NCI-H2081 (cell line): Measurements from ENCODE around the gene MMAA.
"Not testable (repeated sequence)": the region's sequence is repeated elsewhere in the genome, so short reads cannot be mapped to it uniquely, and the experiment has no call there.

Experiments used
- DNase-seq, 2 experiments: peaks; one replicate each; lab custom pipeline; 2025; lab: John Stamatoyannopoulos, UW

Gene MMAA

GRCh38 chr4:145635117-145635516 lies 15.9 kb downstream of the MMAA start:
- no peak for DNase-seq

- DNase-seq, result no peak
These were observed 16.4 kb downstream of the MMAA start for GRCh38 chr4:145635630-145636029.

GRCh38 chr4:145639186-145639698 lies 20.1 kb downstream of the MMAA start:
- DNase-seq, result no peak

- not testable (repeated sequence) for DNase-seq
These were observed 21.1 kb downstream of the MMAA start for GRCh38 chr4:145640236-145640635.

GRCh38 chr4:145643295-145643694 lies 24.1 kb downstream of the MMAA start:
- DNase-seq, result no peak

GRCh38 chr4:145644699-145645098 lies 25.5 kb downstream of the MMAA start:
- DNase-seq, result peak in 1 of 2 experiments; percentile 28

- DNase-seq, result no peak
These were observed 37.0 kb downstream of the MMAA start for GRCh38 chr4:145656156-145656555.

- no peak for DNase-seq
These were observed 40.9 kb downstream of the MMAA start for GRCh38 chr4:145660064-145660463.

GRCh38 chr4:145663194-145663593 lies 44.0 kb downstream of the MMAA start:
- DNase-seq, result no peak

- no peak for DNase-seq
These were observed 46.6 kb downstream of the MMAA start for GRCh38 chr4:145665773-145666172.

GRCh38 chr4:145670422-145670821 lies 51.2 kb downstream of the MMAA start:
- DNase-seq, result no peak

- peak; percentile 31 to 74 for DNase-seq
These were observed 60.3 kb downstream of the MMAA start for GRCh38 chr4:145679520-145679919.

- DNase-seq, result peak in 1 of 2 experiments; percentile 52
These were observed 60.8 kb downstream of the MMAA start, which contains the start of gene C4orf51 for GRCh38 chr4:145679991-145680455. Gene C4orf51 (plus strand): TSS chr4:145680146. CDS start chr4:145680204, 58 bp downstream.

- DNase-seq, result no peak
These were observed 61.7 kb downstream of the MMAA start for GRCh38 chr4:145680902-145681301.

- no peak for DNase-seq
These were observed 62.3 kb downstream of the MMAA start for GRCh38 chr4:145681518-145681917.

- DNase-seq, result no peak
These were observed 62.8 kb downstream of the MMAA start for GRCh38 chr4:145681956-145682355.

GRCh38 chr4:145686991-145687390 lies 67.8 kb downstream of the MMAA start:
- no peak for DNase-seq

GRCh38 chr4:145690610-145691009 lies 71.4 kb downstream of the MMAA start:
- DNase-seq, result no peak

- DNase-seq, result not testable (repeated sequence)
These were observed 72.2 kb downstream of the MMAA start for GRCh38 chr4:145691416-145691815.

- peak; percentile 31 to 60 for DNase-seq
These were observed 75.7 kb downstream of the MMAA start for GRCh38 chr4:145694929-145695328.

GRCh38 chr4:145697332-145697731 lies 78.1 kb downstream of the MMAA start:
- DNase-seq, result no peak

GRCh38 chr4:145698507-145698906 lies 79.3 kb downstream of the MMAA start:
- no peak for DNase-seq

- no peak for DNase-seq
These were observed 84.8 kb downstream of the MMAA start for GRCh38 chr4:145703850-145704497.

GRCh38 chr4:145709336-145709735 lies 90.2 kb downstream of the MMAA start:
- peak; percentile 72 to 92 for DNase-seq
